Neural progenitor cell (in vitro differentiated cells): ENCODE measurements around the gene CPLX3. TPM values are rescaled to one million over a fixed set of nuclear protein-coding genes. Genes with fewer than 3 reads are reported as not detected.

Source experiments
- DNase-seq: peaks from one replicate; pipeline ENCODE4 v3.0.0-alpha.2; 2016; ENCODE audit warnings: low spot score
- H2AFZ ChIP-seq: fragments of 200-600 bp; sonication (generic); replicated peaks from 2 replicates; pipeline ENCODE4 v1.6.1; 2016; ENCODE audit warnings: antibody characterized with exemption
- H3F3A ChIP-seq: fragments of 200-600 bp; sonication (generic); 2 replicates; pipeline ENCODE4 v1.6.1; 2016; ENCODE audit warnings: antibody characterized with exemption, low read depth
- H3K27ac ChIP-seq: fragments of 200-600 bp; sonication (generic); 2 replicates; pipeline ENCODE4 v1.5.1; 2016; ENCODE audit warnings: mild to moderate bottlenecking
- H3K27me3 ChIP-seq: fragments of 200-600 bp; sonication (generic); 2 replicates; pipeline ENCODE4 v1.6.1; 2016; ENCODE audit warnings: mild to moderate bottlenecking, moderate library complexity
- H3K36me3 ChIP-seq: fragments of 200-600 bp; sonication (generic); 2 replicates; pipeline ENCODE4 v1.5.1; 2016
- H3K4me1 ChIP-seq: fragments of 200-600 bp; sonication (generic); 2 replicates; pipeline ENCODE4 v1.6.1; 2016; ENCODE audit warnings: mixed run types
- H3K4me2 ChIP-seq: fragments of 200-600 bp; sonication (generic); 2 replicates; pipeline ENCODE4 v1.6.1; 2016
- H3K4me3 ChIP-seq: fragments of 200-600 bp; sonication (generic); 2 replicates; pipeline ENCODE4 v1.5.1; 2016
- H3K79me2 ChIP-seq: fragments of 200-600 bp; sonication (generic); 2 replicates; pipeline ENCODE4 v1.6.1; 2016; ENCODE audit warnings: low read depth
- H3K9ac ChIP-seq: fragments of 200-600 bp; sonication (generic); 2 replicates; pipeline ENCODE4 v1.6.1; 2016
- H3K9me3 ChIP-seq: fragments of 200-600 bp; sonication (generic); 2 replicates; pipeline ENCODE4 v1.5.1; 2016; ENCODE audit warnings: low read depth
- H4K20me1 ChIP-seq: fragments of 200-600 bp; sonication (generic); 2 replicates; pipeline ENCODE4 v1.6.1; 2016; ENCODE audit warnings: low read depth
- H3K27ac Mint-ChIP-seq: 3 replicates; pipeline ENCODE4 v1.8.0; 2021; ENCODE audit warnings: mixed read lengths
- H3K27me3 Mint-ChIP-seq: 2 replicates; pipeline ENCODE4 v1.8.0; 2022; ENCODE audit warnings: low read depth, mild to moderate bottlenecking, inconsistent platforms, moderate library complexity, mixed read lengths; ENCODE audit not compliant: insufficient read depth
- H3K36me3 Mint-ChIP-seq: 3 replicates; pipeline ENCODE4 v1.8.0; 2021; ENCODE audit warnings: mixed read lengths
- H3K4me1 Mint-ChIP-seq: 3 replicates; pipeline ENCODE4 v1.8.0; 2021; ENCODE audit warnings: mixed read lengths
- H3K4me3 Mint-ChIP-seq: 3 replicates; pipeline ENCODE4 v1.8.0; 2021; ENCODE audit warnings: mild to moderate bottlenecking, moderate library complexity, mixed read lengths
- H3K9me3 Mint-ChIP-seq: 3 replicates; pipeline ENCODE4 v1.8.0; 2020; ENCODE audit warnings: mixed read lengths
- CTCF ChIP-seq: fragments of 200-600 bp; sonication (generic); IDR thresholded peaks from 2 replicates; pipeline ENCODE4 v1.5.1; 2017; ENCODE audit warnings: antibody characterized with exemption, mild to moderate bottlenecking
- EZH2 ChIP-seq: fragments of 200-600 bp; sonication (generic); IDR thresholded peaks from 2 replicates; pipeline ENCODE4 v1.6.1; 2017; ENCODE audit warnings: antibody characterized with exemption, mild to moderate bottlenecking, moderate library complexity
- EZH2phosphoT487 ChIP-seq: fragments of 200-600 bp; sonication (generic); IDR thresholded peaks from 2 replicates; pipeline ENCODE4 v1.6.1; 2017; ENCODE audit warnings: antibody characterized with exemption
- total RNA-seq: library from RNA; depleted of rRNA; stranded (reverse); fragments of >200 nt; gene quantifications from 2 replicates; pipeline ENCODE4 v1.2.3, GENCODE V29; 2015; ENCODE audit warnings: low replicate concordance

Gene CPLX3
- total RNA-seq, 1 donor from 2014 or later: not detected

DNA sequence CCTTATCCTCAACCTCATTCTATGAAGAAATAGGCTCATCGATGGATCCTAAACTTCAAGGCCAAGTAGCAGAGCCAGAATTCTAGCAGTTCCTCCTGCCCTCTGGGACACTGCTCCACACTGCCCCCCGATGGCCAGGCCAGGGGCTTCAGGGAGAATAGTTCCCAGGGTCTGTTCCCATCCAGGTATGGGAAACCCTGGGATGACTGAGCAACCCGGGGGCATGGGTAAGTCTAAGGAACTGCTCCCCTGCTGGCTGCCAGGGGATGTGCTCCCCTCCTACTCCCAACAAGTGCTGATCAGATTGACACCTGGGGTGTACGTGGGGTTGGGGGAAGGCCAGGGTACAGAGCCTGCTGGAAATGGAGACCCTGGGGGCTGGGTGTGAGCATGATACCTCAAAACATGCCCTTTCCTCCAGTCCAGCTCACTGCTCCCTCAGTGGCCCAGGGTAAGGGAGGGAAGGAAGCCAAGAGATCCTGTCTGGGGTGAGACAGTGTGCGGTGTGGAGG, 8.9 kb downstream of the CPLX3 start:
- Histone ChIP-seq H3K9ac (no peak overlapping the region), H4K20me1 (peaks cover 14% of the 10 kb centered on the region), H2AFZ (no peak overlapping the region), H3K36me3 (no peaks in the 10 kb centered on the region), H3K4me3 (no peak overlapping the region), H3K4me1 (no peaks in the 10 kb centered on the region), H3K4me2 (no peak overlapping the region), H3K9me3 (no peaks in the 10 kb centered on the region), H3K27ac (no peak overlapping the region), H3F3A (peaks cover 5% of the 10 kb centered on the region), H3K79me2 (no peaks in the 10 kb centered on the region), H3K27me3 (no peaks in the 10 kb centered on the region)
- Mint-ChIP-seq H3K4me1 (peaks cover 11% of the 10 kb centered on the region), H3K27ac (no peak overlapping the region), H3K4me3 (no peak overlapping the region), H3K27me3 (peaks cover 14% of the 10 kb centered on the region), H3K9me3 (no peaks in the 10 kb centered on the region), H3K36me3 (peaks cover 1% of the 10 kb centered on the region)
- TF ChIP-seq EZH2 (no peak), CTCF (peak; percentile 90)
- DNase-seq: peak; percentile 75

GRCh38 chr15:74836846-74837245, 10.4 kb downstream of the CPLX3 start:
- H3K79me2 ChIP-seq: no peaks in the 10 kb centered on the region
- Mint-ChIP-seq H3K9me3 (no peaks in the 10 kb centered on the region), H3K27ac (no peak overlapping the region), H3K36me3 (peaks cover 4% of the 10 kb centered on the region), H3K4me3 (no peak overlapping the region), H3K27me3 (peaks cover 6% of the 10 kb centered on the region), H3K4me1 (peaks cover 19% of the 10 kb centered on the region)
- H3K9ac ChIP-seq: no peak overlapping the region
- DNase-seq: no peak
- no peak overlapping the region for H2AFZ ChIP-seq
- H4K20me1 ChIP-seq: peaks cover 18% of the 10 kb centered on the region
- no peak overlapping the region for H3K27ac ChIP-seq
- no peaks in the 10 kb centered on the region for H3K4me1 ChIP-seq
- H3K4me3 ChIP-seq: no peak overlapping the region
- no peaks in the 10 kb centered on the region for H3K9me3 ChIP-seq
- no peaks in the 10 kb centered on the region for H3K27me3 ChIP-seq
- TF ChIP-seq EZH2phosphoT487: no peak
- no peak for TF ChIP-seq EZH2
- no peak for TF ChIP-seq CTCF
- no peaks in the 10 kb centered on the region for H3K36me3 ChIP-seq
- H3K4me2 ChIP-seq: no peak overlapping the region
- peaks cover 5% of the 10 kb centered on the region for H3F3A ChIP-seq

GRCh38 chr15:74837482-74838136, 11.2 kb downstream of the CPLX3 start:
- H3K4me1 ChIP-seq: no peaks in the 10 kb centered on the region
- no peak overlapping the region for H2AFZ ChIP-seq
- H3K79me2 ChIP-seq: no peaks in the 10 kb centered on the region
- TF ChIP-seq EZH2 (no peak), CTCF (peak; percentile 19)
- no peak for DNase-seq
- H3K9me3 Mint-ChIP-seq: no peaks in the 10 kb centered on the region
- no peak overlapping the region for H3K9ac ChIP-seq
- peaks cover 4% of the 10 kb centered on the region for H3K36me3 Mint-ChIP-seq
- H3K9me3 ChIP-seq: no peaks in the 10 kb centered on the region
- H3K27ac Mint-ChIP-seq: peak overlapping the region; percentile 76
- no peaks in the 10 kb centered on the region for H3K36me3 ChIP-seq
- peaks cover 25% of the 10 kb centered on the region for H3K4me1 Mint-ChIP-seq
- H4K20me1 ChIP-seq: peaks cover 22% of the 10 kb centered on the region
- peaks cover 8% of the 10 kb centered on the region for H3K27me3 Mint-ChIP-seq
- no peak overlapping the region for H3K4me2 ChIP-seq
- H3K27ac ChIP-seq: no peak overlapping the region
- no peak overlapping the region for H3K4me3 Mint-ChIP-seq
- no peak overlapping the region for H3K4me3 ChIP-seq
- H3F3A ChIP-seq: peaks cover 5% of the 10 kb centered on the region
- H3K27me3 ChIP-seq: no peaks in the 10 kb centered on the region
